RCC 7860 (cell line): Measurements from ENCODE around the gene FHOD3.
"Not testable (repeated sequence)": the region's sequence is repeated elsewhere in the genome, so short reads cannot be mapped to it uniquely, and the experiment has no call there.

ENCODE experiments used
- DNase-seq: peaks from one replicate; pipeline ENCODE4 v3.0.0-alpha.2; 2015; ENCODE audit warnings: low spot score
- FAIRE-seq: peaks from 2 replicates; lab custom pipeline; 2012; peaks lifted over from hg19 to GRCh38; lab: Jason Lieb, UNC

FHOD3 gene

GRCh38 chr18:36534154-36534688 is 236.7 kb downstream of the FHOD3 start:
- no peak for FAIRE-seq

GRCh38 chr18:36535202-36535935 is 237.9 kb downstream of the FHOD3 start:
- no peak for FAIRE-seq
- DNase-seq: no peak

More at GRCh38 chr18:36534154-36534688, 236.7 kb downstream of the FHOD3 start:
- DNase-seq: no peak

GRCh38 chr18:36536426-36536825 is 238.9 kb downstream of the FHOD3 start:
- FAIRE-seq (no peak), DNase-seq (no peak)

- no peak for DNase-seq
- no peak for FAIRE-seq
These were observed 239.8 kb downstream of the FHOD3 start for GRCh38 chr18:36537289-36537688.

- no peak for DNase-seq
- FAIRE-seq: no peak
These were observed 242.2 kb downstream of the FHOD3 start for GRCh38 chr18:36539674-36540231.

GRCh38 chr18:36543030-36543429 is 245.5 kb downstream of the FHOD3 start:
- no peak for FAIRE-seq
- no peak for DNase-seq

- FAIRE-seq (no peak), DNase-seq (no peak)
These were observed 246.6 kb downstream of the FHOD3 start for GRCh38 chr18:36543991-36544725.

- DNase-seq (no peak), FAIRE-seq (no peak)
These were observed 248.4 kb downstream of the FHOD3 start for GRCh38 chr18:36545821-36546427.

- no peak for DNase-seq
- FAIRE-seq: no peak
These were observed 249.4 kb downstream of the FHOD3 start for GRCh38 chr18:36546876-36547275.

- FAIRE-seq: no peak
- DNase-seq: no peak
These were observed 250.0 kb downstream of the FHOD3 start for GRCh38 chr18:36547544-36547943.

GRCh38 chr18:36551274-36551673 is 253.8 kb downstream of the FHOD3 start:
- not testable (repeated sequence) for DNase-seq, FAIRE-seq

- DNase-seq (no peak), FAIRE-seq (no peak)
These were observed 260.7 kb downstream of the FHOD3 start for GRCh38 chr18:36558234-36558633.

GRCh38 chr18:36559149-36559857 is 261.8 kb downstream of the FHOD3 start:
- no peak for FAIRE-seq
- no peak for DNase-seq

GRCh38 chr18:36560187-36560586 is 262.7 kb downstream of the FHOD3 start:
- FAIRE-seq: no peak
- no peak for DNase-seq

GRCh38 chr18:36561046-36561445 is 263.5 kb downstream of the FHOD3 start:
- FAIRE-seq (no peak), DNase-seq (no peak)

- no peak for FAIRE-seq
These were observed 267.3 kb downstream of the FHOD3 start for GRCh38 chr18:36564841-36565240.

GRCh38 chr18:36567800-36568199 is 270.3 kb downstream of the FHOD3 start:
- FAIRE-seq (no peak), DNase-seq (no peak)

More at GRCh38 chr18:36564841-36565240, 267.3 kb downstream of the FHOD3 start:
- DNase-seq: no peak

GRCh38 chr18:36568487-36568886 is 271.0 kb downstream of the FHOD3 start:
- DNase-seq: no peak
- no peak for FAIRE-seq

- FAIRE-seq (no peak), DNase-seq (peak; percentile 15)
These were observed 274.8 kb downstream of the FHOD3 start for GRCh38 chr18:36572135-36572856.

GRCh38 chr18:36576339-36576738 is 278.8 kb downstream of the FHOD3 start:
- DNase-seq (no peak), FAIRE-seq (no peak)
